HG02642 (cell line): ENCODE measurements around the gene USP36.

Source experiments
- ATAC-seq: cut with Tn5 transposase; IDR thresholded peaks from one replicate; pipeline ENCODE4 v1.9.1; 2021; ENCODE audit warnings: mild to moderate bottlenecking; ENCODE audit not compliant: unreplicated experiment, poor library complexity

Gene USP36

DNA sequence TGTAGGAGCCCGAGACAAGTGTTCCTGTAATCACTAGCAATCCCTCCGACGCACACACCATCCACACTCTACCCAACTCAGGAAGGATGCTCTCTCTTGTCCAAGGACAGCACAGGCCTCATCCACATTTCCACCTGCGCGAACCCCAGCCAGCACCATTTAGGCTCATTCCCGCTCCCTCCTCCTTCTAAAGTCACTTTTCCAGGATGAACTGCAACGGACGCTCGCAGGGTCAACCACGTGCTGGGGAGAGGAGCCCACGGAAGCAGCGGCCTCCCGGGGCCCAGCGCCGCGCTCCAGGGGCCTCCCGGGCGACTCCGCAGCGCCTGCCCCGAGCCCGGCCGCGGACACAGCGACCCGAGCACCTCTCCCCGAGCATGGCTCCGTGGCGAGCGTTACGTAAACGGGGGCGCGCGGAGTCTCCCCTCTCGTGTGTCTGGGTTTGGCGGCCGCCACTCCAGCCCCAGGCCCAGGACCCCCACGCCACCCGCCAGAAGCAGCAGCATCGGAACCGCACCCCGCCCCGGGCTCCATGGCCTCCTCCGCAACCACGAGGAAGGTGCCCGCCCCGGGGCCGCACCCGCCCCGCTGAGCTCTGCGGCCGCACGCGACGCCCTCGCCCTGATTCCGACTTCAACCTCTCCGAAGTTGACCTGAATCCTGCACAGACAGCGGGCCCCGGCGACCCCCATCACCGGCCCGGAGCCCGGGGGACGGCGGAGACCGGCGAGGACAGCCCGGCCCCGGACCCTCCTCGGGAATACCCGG, 668 bp downstream of the USP36 start:
- ATAC-seq: peak; percentile 22

DNA sequence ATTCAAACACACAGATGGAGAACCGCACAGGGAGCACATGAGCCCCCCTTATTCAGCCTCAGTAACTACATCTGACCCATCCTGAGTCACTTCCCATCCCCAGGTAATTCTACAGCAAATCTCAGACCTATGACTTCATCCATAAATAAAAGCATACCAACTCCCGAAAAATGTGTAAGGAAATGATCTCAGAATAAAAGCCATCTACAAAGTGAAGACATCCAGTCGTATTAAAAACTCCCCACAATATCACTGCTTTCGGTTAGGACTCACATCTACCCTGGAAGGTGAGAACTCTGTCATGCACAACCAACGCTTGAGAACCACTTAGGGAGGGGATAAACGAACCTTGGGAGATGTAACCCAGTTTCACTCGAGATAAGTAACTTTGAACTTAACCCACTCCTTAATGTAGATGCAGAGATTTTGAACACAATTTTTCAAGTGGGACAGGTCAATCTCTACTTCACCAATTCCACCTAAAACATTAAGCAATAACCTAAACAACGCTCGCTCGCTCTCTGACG, 1.3 kb downstream of the USP36 start:
- ATAC-seq: no peak

DNA sequence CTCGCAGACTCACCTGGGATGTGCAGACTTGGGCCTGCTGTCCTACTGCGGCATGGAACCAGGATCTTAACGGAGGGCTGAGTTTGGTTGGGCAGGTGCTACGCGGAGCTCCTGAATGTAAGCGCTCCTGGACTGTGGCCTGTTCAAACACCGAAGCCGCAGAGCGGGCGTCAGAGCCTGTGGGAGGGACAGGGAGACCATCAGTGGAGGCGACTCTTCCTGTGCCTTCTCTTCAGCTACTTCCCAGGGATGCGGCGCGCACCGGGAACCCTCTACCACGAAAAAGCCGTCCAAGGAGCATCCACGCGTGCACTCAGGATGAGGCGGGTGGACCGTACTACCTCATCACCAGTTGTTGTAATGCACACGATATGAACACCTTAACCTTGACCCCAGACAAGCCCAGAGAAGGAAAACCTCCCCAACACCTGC, 2.0 kb downstream of the USP36 start:
- ATAC-seq: no peak

DNA sequence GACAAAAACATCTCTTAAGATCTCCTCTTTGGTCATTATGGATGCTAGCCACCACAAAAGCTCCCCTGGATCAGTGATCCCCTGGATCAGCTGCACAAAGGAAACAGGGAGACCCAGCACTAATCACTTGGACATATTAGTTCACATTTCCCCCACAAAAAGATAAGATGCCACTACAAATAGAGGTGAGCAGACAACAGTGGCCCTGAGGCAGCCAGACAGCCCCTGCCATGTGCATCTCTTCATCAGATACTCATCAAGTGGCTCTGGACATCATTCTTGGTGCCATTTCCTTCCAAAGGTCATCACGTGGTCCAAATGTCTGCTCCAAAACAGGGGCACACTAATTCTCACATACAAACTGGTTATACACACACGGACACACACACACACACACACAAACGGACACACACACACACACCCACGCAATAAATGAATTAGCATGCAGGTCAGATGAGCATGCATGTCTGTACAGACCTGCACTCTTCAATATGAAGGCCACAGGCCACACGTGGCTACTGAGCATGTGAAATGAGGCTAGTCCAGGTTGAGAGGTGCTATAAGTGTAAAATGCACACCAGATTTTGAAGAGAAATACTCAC, 4.1 kb downstream of the USP36 start:
- no peak for ATAC-seq

DNA sequence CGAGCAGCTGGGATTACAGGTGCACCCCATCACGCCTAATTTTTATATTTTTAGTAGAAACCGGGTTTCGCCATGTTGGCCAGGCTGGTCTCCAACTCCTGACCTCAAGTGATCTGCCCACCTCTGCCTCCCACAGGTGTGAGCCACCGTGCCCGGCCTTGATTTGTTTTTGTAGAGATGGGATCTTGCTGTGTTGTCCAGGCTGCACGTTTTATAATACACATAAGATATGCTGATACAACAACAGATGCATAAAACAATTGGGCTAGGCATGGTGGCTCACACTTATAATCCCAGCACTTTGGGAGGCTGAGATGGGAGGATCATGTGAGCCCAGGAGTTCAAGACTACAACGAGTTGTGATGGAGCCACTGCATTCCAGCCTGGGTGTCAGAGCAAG, 6.0 kb downstream of the USP36 start:
- ATAC-seq: no peak

DNA sequence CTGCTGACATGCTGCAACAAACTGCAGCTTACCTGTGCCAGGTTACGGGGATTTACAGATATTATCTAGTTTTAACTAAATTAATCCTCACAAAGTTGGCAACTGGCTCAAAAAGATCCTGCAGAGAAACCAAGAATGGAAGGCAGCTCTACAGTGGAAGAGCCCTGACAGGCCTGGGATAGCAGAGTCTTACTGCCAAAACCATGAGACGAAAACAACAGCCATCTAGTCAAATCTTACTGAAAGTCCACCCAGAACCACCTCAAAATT, 8.1 kb downstream of the USP36 start:
- ATAC-seq: no peak

DNA sequence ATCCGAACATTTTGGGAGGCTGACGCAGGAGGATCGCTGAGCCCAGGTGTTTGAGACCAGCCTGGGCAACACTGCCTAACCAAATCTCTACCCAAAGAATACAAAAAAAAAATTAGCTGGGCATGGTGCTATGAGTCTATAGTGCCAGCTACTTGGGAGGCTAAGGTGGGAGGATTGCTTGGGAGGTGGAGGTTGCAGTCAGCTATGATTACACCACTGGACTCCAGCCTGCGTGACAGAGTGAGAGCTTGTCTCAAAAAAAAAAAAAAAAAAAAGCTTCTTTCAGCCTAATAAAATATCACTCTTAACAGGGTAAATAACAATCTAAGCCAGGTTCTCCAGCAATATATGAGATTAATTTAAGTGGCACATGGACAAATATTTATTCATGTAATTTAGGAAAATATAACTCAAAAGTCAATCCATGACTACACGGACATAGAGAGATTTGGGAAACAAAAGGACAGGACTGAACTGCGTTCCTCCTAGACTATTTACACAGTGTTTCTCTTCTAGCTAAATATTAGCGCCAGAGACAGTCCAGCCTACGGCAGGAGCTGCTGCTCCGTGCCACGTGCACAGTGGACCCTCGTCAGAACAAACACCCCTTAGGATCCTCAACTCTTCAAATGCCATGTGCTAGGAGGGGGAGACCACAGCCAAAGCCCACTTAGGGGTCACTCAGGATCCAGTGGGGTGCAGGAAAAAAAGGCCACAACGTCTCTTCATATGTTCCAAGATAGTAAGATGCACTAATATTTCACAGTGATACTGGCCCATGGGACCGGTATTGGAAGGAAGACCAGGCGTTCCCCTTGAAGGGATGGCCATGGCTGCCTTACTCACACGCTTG, 8.7 kb downstream of the USP36 start:
- no peak for ATAC-seq

DNA sequence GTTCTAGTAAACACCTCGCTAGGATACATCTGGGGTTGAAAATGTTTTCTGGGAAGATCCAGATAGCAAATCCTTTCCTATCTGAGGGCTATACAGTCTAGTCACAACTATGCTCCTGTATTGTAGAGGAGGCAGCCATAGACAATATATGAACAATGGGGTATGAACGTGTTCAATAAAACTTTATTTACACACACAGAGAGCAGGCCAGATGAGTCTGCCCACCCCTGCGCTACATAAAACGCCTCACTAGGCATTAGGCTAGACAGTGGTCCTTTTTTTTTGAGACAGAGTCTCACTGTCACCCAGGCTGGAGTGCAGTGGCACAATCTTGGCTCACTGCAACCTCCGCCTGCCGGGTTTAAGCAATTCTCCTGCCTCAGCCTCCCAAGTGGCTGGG, 11.1 kb downstream of the USP36 start:
- ATAC-seq: no peak

DNA sequence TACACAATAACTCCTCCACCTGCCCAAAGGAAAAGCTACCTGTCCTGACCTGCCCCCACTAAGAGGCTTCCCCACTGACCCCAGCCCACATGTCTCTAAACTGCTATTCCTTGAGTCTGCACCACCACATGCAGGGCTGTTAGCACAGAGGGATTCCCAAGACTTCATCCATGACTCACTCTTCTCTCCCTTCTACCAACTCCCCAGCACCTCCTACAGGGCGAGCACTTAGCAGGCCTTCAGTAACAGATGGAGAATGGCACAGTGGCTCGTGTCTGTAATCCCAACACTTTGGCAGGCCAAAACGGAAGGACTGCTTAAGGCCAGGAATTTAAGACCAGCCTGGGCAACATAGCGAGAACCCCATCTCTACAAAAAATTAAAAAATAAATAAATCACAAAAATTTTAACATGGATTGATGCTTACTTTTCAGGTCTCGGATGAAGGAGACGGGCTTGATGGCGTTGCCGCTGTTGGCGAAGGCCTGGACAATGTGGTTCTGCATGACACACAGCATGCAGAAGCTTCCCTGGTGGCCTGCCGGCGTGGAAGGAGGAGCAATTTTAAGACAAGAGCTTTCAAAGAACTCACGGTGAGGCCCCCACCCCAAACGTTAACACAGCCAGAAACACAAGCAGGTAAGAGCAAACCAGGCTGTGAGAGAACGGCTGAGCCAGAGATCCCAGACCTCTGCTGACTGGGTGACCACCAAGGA, 12.0 kb downstream of the USP36 start:
- ATAC-seq: no peak

DNA sequence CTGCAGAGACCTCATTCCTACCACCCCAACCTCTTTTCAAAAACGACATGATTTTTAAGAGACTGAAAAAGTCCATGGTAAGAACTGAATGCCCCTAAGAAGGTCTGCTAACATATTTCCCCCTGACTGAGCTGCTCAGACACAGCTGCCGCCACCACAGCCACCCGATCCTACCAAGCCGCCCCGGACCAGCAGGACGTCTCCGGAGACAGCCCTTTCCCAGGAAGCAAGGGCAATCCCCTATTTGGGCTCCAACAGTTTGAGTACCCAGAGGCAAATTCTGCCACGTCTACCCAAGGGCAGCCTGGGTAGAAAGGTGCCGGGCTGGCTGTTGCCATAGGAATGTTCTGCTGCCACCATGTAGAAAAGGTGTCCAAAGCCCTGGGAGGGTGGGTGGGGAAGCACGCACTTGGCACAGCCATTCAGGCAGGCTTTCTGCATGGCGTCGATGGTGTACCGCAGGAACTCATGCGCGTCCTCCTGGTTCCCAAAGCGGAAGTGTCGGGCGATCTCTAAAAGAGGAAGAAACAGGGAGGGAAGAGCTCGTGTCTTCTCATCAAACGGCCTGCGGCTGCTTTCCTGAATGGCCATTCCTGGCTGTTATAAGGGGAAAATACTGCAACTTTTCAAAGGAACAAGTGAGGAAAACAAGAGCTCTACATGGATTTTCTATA, 13.6 kb downstream of the USP36 start:
- ATAC-seq: no peak

DNA sequence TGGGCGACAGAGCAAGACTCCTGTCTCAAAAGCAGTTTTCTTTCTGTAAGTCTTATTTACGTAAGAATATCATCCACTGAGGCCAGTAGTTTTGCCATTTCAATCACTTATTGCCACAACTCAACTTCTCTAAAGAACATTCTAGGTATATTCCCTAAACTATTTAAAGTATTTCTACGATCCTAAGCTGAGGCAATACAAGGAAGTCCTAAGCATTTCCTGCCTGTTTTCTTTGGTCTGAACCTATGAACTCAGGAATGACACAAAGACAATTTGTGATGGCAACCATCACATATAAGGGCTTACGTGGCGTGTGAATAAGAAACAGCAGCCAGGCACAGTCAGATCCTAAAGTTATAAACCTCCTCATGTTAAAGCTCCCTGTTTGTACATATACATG, 14.2 kb downstream of the USP36 start:
- ATAC-seq: no peak

DNA sequence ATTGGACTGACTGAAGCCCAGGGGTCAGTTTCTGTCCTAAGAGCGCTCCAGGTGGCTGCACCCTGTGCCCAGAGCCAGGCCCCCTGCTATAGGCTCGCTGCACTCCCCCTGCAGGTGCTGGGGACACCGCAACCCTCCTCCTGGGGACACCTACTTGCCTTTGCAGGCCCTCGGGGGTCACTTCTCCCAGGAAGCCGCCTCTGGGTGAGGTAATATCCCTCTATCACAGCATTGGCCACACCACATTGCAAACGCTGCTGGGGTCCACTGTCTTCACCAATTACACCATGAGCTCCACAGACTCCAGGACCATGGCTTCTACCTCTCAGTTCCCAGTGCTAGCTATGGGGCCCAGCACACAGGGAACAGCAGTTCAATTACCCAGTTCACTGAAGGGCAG, 14.9 kb downstream of the USP36 start:
- ATAC-seq: no peak

DNA sequence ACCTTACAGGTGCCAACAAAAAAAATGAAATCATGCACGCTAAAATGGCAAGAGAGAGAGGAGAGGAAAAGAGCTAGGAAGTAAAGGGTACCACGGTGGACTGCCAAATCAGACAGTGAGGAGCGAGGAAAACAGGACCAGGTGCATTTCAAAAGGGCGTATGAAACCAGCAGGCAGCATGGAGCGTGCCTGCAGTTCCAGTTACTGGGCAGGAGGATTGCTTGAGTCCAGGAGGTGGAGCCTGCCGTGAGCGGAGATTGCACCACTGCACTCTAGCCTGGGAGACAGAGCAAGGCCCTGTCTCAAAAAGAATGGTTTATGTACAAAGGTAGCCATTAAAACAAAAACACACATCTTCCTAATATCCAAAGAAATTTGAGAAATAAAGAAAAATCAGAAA, 16.4 kb downstream of the USP36 start:
- no peak for ATAC-seq

DNA sequence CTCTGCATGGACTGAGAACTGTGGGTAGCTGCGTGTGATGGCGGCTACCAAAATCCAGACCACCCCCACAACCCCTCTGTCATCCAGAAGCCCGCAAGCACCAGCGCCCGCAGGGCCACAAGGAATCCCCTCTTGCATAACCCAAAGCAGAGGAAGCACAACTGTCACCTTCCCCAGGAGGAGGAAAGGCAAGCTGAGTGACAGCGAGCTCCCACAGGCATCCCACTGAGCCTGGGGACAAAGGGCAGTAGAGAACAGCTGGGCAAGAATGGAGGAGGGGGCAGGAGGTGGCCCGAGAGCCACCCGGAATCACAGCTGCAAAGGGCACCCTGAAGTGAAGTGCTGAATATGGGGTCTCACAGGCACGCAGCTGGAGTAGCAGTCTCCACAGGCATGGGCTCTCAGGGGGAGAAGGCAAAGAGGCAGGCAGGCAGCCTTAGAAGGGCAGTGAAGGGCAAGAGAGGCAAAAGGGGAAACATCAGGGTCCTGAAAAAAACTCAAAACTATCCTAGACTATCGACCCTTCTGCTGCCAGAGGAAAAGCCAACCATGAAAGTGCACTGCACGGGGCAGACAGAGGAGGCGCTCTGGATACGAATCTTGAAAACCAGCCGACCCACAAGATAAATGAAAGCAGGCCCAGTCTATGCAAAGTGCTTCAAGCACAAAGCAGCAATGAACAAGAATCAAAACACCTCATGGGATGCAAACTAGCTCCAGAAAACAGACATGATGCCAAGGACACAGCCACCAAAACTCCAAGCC, 17.1 kb downstream of the USP36 start:
- no peak for ATAC-seq

DNA sequence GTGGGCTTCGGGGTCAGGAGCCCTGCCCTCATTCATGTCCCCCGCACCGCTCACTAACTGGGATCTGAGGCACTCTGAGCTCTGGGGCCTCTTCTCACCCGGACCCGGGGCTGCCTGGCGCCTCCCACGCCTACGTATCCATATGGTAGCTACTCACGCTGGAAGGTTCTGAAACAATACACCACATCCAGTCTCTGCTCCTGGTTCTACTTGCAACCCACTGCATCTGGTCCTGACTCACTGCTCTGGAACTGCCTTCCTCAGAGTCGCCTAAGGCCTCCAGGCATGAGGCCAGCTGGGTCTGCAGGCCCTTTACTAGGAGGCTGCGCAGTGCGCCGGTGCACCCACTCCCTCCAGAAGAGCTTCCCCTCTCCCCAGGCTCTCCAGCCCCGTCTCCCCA, 18.1 kb downstream of the USP36 start:
- ATAC-seq: no peak

DNA sequence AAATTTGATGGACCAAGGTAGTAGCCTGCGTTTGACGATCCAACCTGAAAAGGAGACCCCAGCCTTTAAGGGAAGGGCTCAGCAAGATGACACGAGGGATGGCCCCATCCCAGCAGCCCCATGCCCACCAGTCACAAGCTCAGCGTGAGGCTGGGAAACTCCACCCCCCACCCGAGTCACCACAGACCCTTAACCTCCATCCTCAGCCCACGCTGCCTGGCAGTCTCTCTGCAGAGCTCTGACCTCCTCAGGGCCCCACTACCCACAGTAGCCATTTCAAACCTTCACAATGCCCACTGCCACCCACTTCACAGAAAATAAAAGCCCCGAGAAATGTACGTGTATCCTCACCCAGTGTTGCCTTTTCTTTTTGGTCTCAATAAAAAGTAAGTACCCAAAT, 18.7 kb downstream of the USP36 start:
- ATAC-seq: no peak

DNA sequence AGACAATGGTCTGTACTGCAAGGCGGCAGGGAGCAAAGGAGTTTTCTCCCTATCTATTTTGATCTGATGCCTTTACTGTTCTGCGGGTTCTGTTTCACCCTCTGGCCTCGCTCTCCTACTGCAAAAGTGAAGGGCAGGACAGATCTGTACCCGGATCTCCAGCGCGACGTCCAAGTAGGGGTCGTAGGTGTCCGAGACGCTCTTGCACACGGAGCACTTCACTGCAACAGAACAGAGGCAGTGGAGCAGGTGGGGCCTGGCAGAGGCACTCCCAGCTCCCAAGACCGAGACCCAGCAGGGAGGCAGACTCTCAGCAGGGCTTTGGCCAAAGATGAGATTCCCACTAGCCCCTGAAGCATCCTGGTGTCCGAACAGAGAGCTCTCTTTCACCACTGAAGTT, 19.8 kb downstream of the USP36 start:
- ATAC-seq: no peak

DNA sequence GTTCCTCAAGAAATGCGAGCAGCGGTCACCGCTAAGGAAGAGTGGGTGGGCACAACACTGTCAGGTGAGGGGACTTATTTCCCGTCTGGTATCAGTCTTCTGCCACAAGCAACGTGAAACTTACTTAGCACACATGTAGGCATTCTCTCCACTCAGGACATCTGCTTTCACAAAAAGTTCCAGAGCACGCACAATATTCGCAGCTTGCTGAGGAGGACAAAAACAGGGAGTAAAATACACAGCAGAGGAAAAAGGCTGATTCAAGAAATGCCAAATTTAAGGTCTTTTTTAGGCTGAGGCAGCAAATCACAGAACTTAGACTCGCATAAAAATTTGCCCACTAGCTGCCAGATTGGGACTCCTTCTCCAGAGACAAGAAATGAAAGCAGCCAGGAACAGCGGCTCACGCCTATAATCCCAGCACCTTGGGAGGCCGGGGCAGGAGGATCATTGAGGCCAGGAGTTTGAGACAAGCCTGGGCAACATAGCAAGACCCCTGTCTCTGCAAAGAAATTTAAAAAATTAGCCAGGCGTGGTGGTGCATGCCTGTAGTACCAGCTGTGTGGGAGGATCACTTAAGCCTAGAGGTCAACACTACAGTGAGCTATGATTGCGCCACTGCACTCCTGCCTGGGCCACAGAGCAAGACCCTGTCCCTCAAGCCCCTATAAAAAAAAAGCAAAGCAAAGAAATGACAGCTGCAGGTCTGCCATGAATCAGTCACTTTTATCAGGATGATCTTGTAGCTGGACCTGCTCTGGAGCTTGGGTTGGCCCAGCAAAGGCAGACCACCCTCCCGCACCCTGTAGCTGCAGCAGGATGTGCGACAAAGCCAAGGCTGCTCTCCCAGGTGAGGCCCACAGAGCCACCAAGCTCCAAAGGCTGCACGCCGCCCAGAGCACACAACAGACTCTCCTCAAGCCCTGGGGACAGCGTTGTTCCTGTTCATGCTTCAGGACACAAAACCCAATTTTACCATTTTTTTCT, 20.5 kb downstream of the USP36 start:
- no peak for ATAC-seq
